HepG2 (cell line): ENCODE results near the gene EPN2. TPM values are rescaled to one million over a fixed set of nuclear protein-coding genes. Genes with fewer than 3 reads are reported as not detected.
A peak's percentile ranks its signal among the peaks of the same experiment; 100 is the strongest.

Source experiments
- ADNP ChIP-seq: sonication (generic); formaldehyde crosslinking; IDR thresholded peaks from 2 replicates; pipeline ENCODE4 v1.4.0; 2020; ENCODE audit warnings: missing genetic modification reagents
- AGO2 ChIP-seq: fragments of 200-400 bp; formaldehyde crosslinking; optimal IDR thresholded peaks from 2 replicates; pipeline ENCODE3; 2017; ENCODE audit warnings: mild to moderate bottlenecking, low read depth, low read length, moderate library complexity
- CHD2 ChIP-seq: IDR thresholded peaks from 2 replicates; pipeline ENCODE4 v1.6.1; 2011; ENCODE audit warnings: low read depth, low read length, improper control_type of control experiment
- FOXA3 ChIP-seq: IDR thresholded peaks from 2 replicates; pipeline ENCODE4 v1.6.1; 2016; ENCODE audit warnings: missing genetic modification reagents, missing compliant biosample characterization
- HDAC1 ChIP-seq: sonication (generic); formaldehyde crosslinking; IDR thresholded peaks from 2 replicates; pipeline ENCODE4 v1.5.1; 2020; ENCODE audit warnings: mild to moderate bottlenecking, missing genetic modification reagents
- HOXA5 ChIP-seq: sonication (generic); formaldehyde crosslinking; IDR thresholded peaks from 2 replicates; pipeline ENCODE4 v1.4.0; 2020; ENCODE audit warnings: missing genetic modification reagents
- MEF2D ChIP-seq: sonication (generic); formaldehyde crosslinking; IDR thresholded peaks from 2 replicates; pipeline ENCODE4 v1.5.1; 2020; ENCODE audit warnings: mild to moderate bottlenecking, missing genetic modification reagents
- PAWR ChIP-seq: sonication (generic); formaldehyde crosslinking; IDR thresholded peaks from 2 replicates; pipeline ENCODE4 v1.4.0; 2020; ENCODE audit warnings: missing genetic modification reagents, mild to moderate bottlenecking, borderline replicate concordance
- PAXIP1 ChIP-seq: sonication (generic); formaldehyde crosslinking; conservative IDR thresholded peaks from 2 replicates; pipeline ENCODE4 v1.4.0; 2020; ENCODE audit warnings: mild to moderate bottlenecking, missing genetic modification reagents, moderate library complexity
- PRDM10 ChIP-seq: sonication (generic); formaldehyde crosslinking; IDR thresholded peaks from 2 replicates; pipeline ENCODE4 v1.4.0; 2020; ENCODE audit warnings: low read depth, missing genetic modification reagents
- PRPF4 ChIP-seq: fragments of 200-400 bp; formaldehyde crosslinking; IDR thresholded peaks from 2 replicates; pipeline ENCODE4 v1.6.1; 2016; ENCODE audit warnings: low read length, low read depth; ENCODE audit not compliant: poor library complexity, severe bottlenecking
- SCMH1 ChIP-seq: sonication (generic); formaldehyde crosslinking; IDR thresholded peaks from 2 replicates; pipeline ENCODE4 v1.9.0; 2021; ENCODE audit warnings: missing genetic modification reagents, mild to moderate bottlenecking, borderline replicate concordance
- SP1 ChIP-seq, 2 experiments: fragments of 450-650 bp in 1 of 2; sonication (generic) in 1 of 2; formaldehyde crosslinking in 1 of 2; IDR thresholded peaks; 2 replicates each; pipeline versions ENCODE4 v1.4.0 to v1.6.1; 2016 to 2020; ENCODE audit warnings: missing genetic modification reagents in 1 of 2
- TBX2 ChIP-seq: sonication (generic); formaldehyde crosslinking; IDR thresholded peaks from 2 replicates; pipeline ENCODE4 v1.5.0; 2020; ENCODE audit warnings: missing genetic modification reagents, mild to moderate bottlenecking, borderline replicate concordance
- TBX3 ChIP-seq: fragments of 450-650 bp; IDR thresholded peaks from 2 replicates; pipeline ENCODE4 v1.6.1; 2017; ENCODE audit warnings: antibody characterized with exemption, mild to moderate bottlenecking, inconsistent platforms, borderline replicate concordance
- ZNF343 ChIP-seq: sonication (generic); formaldehyde crosslinking; IDR thresholded peaks from 2 replicates; pipeline ENCODE4 v1.4.0; 2020; ENCODE audit warnings: mild to moderate bottlenecking, missing genetic modification reagents
- ZNF460 ChIP-seq: sonication (generic); formaldehyde crosslinking; IDR thresholded peaks from 2 replicates; pipeline ENCODE4 v1.5.1; 2020; ENCODE audit warnings: missing genetic modification reagents, mild to moderate bottlenecking, borderline replicate concordance
- ZNF629 ChIP-seq: sonication (generic); formaldehyde crosslinking; conservative IDR thresholded peaks from 2 replicates; pipeline ENCODE4 v1.5.0; 2020; ENCODE audit warnings: missing genetic modification reagents
- ZNF644 ChIP-seq: IDR thresholded peaks from 2 replicates; pipeline ENCODE4 v1.6.1; 2016; ENCODE audit warnings: low read depth
- ZNF703 ChIP-seq: sonication (generic); formaldehyde crosslinking; IDR thresholded peaks from 2 replicates; pipeline ENCODE4 v1.5.1; 2020; ENCODE audit warnings: missing genetic modification reagents, mild to moderate bottlenecking, moderate library complexity, borderline replicate concordance
- ZNF883 ChIP-seq: sonication (generic); formaldehyde crosslinking; IDR thresholded peaks from 2 replicates; pipeline ENCODE4 v1.5.1; 2020; ENCODE audit warnings: mild to moderate bottlenecking, missing genetic modification reagents; ENCODE audit errors: not compliant biosample characterization
- ZSCAN12 ChIP-seq: sonication (generic); formaldehyde crosslinking; IDR thresholded peaks from 2 replicates; pipeline ENCODE4 v1.9.0; 2021; ENCODE audit warnings: mild to moderate bottlenecking, missing genetic modification reagents
- polyA plus RNA-seq, 8 experiments: library from polyadenylated mRNA; depleted of rRNA in 3 of 8; stranded (reverse) in 7 of 8; unstranded in 1 of 8; fragments of >200 nt; fragmentation: Illumina TruSeq in 4 of 8; extraction: Trizol in 4 of 8; gene quantifications; 2 replicates each; pipeline versions ENCODE4 v1.2.1 to v1.2.3, GENCODE V29; 2011 to 2016; ENCODE audit warnings: low read depth in 4 of 8, missing spikeins in 1 of 8, mixed read lengths in 1 of 8; ENCODE audit not compliant: insufficient read depth in 1 of 8
- total RNA-seq, 5 experiments: library from RNA; depleted of rRNA; stranded (reverse); fragments of >200 nt; fragmentation: Illumina TruSeq; extraction: Trizol; gene quantifications; 2 replicates each; pipeline ENCODE4 v1.2.3, GENCODE V29; 2016; ENCODE audit warnings: low read depth in 1 of 5

EPN2 gene
- total and polyA plus RNA-seq, 2 of the 13 experiments (the other 11 are each of a cell fraction or from before 2014, with no cell fraction given): 7.8 to 19.2 TPM

DNA sequence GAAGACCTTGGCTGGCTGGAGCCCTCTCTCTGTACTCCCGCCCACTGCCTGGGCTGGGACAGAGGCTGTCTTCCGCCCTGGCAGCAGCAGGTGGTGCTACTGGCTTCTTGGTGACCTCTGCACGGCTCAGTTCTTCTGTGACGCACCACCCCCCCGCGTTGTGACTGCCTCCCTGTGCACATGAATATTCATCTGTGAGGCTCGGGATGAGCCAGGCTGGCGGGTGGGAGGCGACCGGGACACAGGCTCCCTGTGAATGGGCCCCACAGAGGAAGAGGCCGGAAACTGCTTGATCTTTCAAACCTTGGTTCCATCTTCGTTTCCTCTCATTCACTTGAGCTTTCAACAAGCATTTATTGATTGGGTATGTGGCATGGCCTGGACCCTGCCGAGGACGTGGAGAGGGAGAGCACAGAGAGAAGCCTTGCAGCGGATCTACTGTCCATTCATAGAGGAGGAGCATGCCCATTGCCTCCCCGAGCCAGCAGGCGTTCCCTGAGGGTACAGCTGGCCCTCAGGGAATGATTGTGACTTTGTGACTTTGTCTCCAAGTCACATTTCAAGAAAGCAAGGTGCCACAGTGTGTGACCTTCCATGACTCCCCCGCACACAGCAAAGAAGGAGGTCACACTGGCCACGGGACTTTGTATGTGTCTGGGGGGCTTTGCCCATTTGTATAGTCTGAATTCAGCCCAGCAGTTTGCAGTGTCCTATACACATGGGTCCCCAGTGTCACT is 80.4 kb downstream of the EPN2 start (continued):
- TF ChIP-seq PAXIP1 (peak; percentile 90), ZNF644 (peak; percentile 55; the same call in 1 of the 2 replicates), ZNF343 (CRISPR knock-in tag) (no peak), ADNP (no peak), HDAC1 (peak; percentile 85), ZNF629 (CRISPR knock-in tag) (no peak), TBX2 (peak; percentile 73), CHD2 (no peak), ZNF460 (CRISPR knock-in tag) (no peak), PRDM10 (CRISPR knock-in tag) (peak; percentile 60; the same call in 1 of the 2 replicates), HOXA5 (CRISPR knock-in tag) (no peak; the same call in 1 of the 2 replicates), ZSCAN12 (CRISPR knock-in tag) (no peak), SCMH1 (no peak), SP1 (IDR thresholded peaks at IDR 0.05) (no peak), SP1 (CRISPR knock-in tag; IDR thresholded peaks at IDR 0.05) (peak; percentile 39; the same call in 1 of the 2 replicates), TBX3 (no peak), PAWR (no peak), PRPF4 (no peak), AGO2 (no peak), ZNF883 (no peak), FOXA3 (CRISPR knock-in tag) (peak; percentile 66), ZNF703 (CRISPR knock-in tag) (no peak), MEF2D (CRISPR knock-in tag) (no peak)
